Measurements from ENCODE around the gene MEST.

MEST gene

GRCh38 chr7:130454959-130455358, 36.9 kb upstream of the MEST start:
- TF ChIP-seq EZH2 (IDR thresholded peaks at IDR 0.05; ENCODE audit: borderline replicate concordance, low read depth, low read length, severe bottlenecking) (no peak), CTCF (IDR thresholded peaks at IDR 0.05; ENCODE audit: borderline replicate concordance, extremely low read depth, low read length, poor library complexity, severe bottlenecking) (no peak)
- Histone ChIP-seq H3K4me1 (ENCODE audit: insufficient read depth, low read length) (peaks cover 13% of the 10 kb centered on the region), H2AFZ (ENCODE audit: low read depth, low read length) (no peak overlapping the region), H3K4me2 (ENCODE audit: insufficient read depth, low read length) (no peak overlapping the region), H3K4me3 (ENCODE audit: low read depth in 1 of 2, low read length in 2 of 2) (no peak overlapping the region), H3K27me3 (ENCODE audit: insufficient read depth, low read length, poor library complexity) (no peaks in the 10 kb centered on the region), H4K20me1 (ENCODE audit: insufficient read depth, low read length) (no peaks in the 10 kb centered on the region), H3K36me3 (ENCODE audit: insufficient read depth, low read length) (no peaks in the 10 kb centered on the region), H3K79me2 (ENCODE audit: insufficient read depth, low read length) (no peaks in the 10 kb centered on the region), H3K9me3 (ENCODE audit: insufficient read depth, low read length, severe bottlenecking) (peaks cover 12% of the 10 kb centered on the region), H3K27ac (ENCODE audit: low read length) (no peak overlapping the region), H3K9ac (ENCODE audit: low read depth, low read length) (no peak overlapping the region)
- no peak for DNase-seq
- ATAC-seq (ENCODE audit: insufficient read depth, low read depth): no peak

- H3K36me3 ChIP-seq (ENCODE audit: insufficient read depth, low read length): no peaks in the 10 kb centered on the region
- H3K4me1 ChIP-seq (ENCODE audit: insufficient read depth, low read length): peaks cover 13% of the 10 kb centered on the region
- H3K4me3 ChIP-seq (ENCODE audit: low read depth in 1 of 2, low read length in 2 of 2): no peak overlapping the region
- no peaks in the 10 kb centered on the region for H3K79me2 ChIP-seq (ENCODE audit: insufficient read depth, low read length)
- peak overlapping the region; percentile 49; the same call in 1 of the 2 replicates for H3K4me2 ChIP-seq (ENCODE audit: insufficient read depth, low read length)
- H3K9ac ChIP-seq (ENCODE audit: low read depth, low read length): no peak overlapping the region; the same call in 1 of the 2 replicates
- no peaks in the 10 kb centered on the region for H3K27me3 ChIP-seq (ENCODE audit: insufficient read depth, low read length, poor library complexity)
- peaks cover 12% of the 10 kb centered on the region for H3K9me3 ChIP-seq (ENCODE audit: insufficient read depth, low read length, severe bottlenecking)
- no peaks in the 10 kb centered on the region for H4K20me1 ChIP-seq (ENCODE audit: insufficient read depth, low read length)
- H2AFZ ChIP-seq (ENCODE audit: low read depth, low read length): no peak overlapping the region
- DNase-seq (no peak), ATAC-seq (ENCODE audit: insufficient read depth, low read depth) (peak; percentile 94)
- TF ChIP-seq EZH2 (IDR thresholded peaks at IDR 0.05; ENCODE audit: borderline replicate concordance, low read depth, low read length, severe bottlenecking) (no peak), CTCF (IDR thresholded peaks at IDR 0.05; ENCODE audit: borderline replicate concordance, extremely low read depth, low read length, poor library complexity, severe bottlenecking) (no peak)
- H3K27ac ChIP-seq (ENCODE audit: low read length): no peak overlapping the region
Observed at GRCh38 chr7:130458257-130458656, 33.6 kb upstream of the MEST start.

- no peaks in the 10 kb centered on the region for H3K79me2 ChIP-seq (ENCODE audit: insufficient read depth, low read length)
- peaks cover 13% of the 10 kb centered on the region for H3K4me1 ChIP-seq (ENCODE audit: insufficient read depth, low read length)
- H3K27ac ChIP-seq (ENCODE audit: low read length): no peak overlapping the region
- H2AFZ ChIP-seq (ENCODE audit: low read depth, low read length): no peak overlapping the region
- no peaks in the 10 kb centered on the region for H3K27me3 ChIP-seq (ENCODE audit: insufficient read depth, low read length, poor library complexity)
- peaks cover 12% of the 10 kb centered on the region for H3K9me3 ChIP-seq (ENCODE audit: insufficient read depth, low read length, severe bottlenecking)
- ATAC-seq (ENCODE audit: insufficient read depth, low read depth) (no peak), DNase-seq (no peak)
- no peak overlapping the region for H3K9ac ChIP-seq (ENCODE audit: low read depth, low read length)
- no peaks in the 10 kb centered on the region for H3K36me3 ChIP-seq (ENCODE audit: insufficient read depth, low read length)
- no peak overlapping the region for H3K4me2 ChIP-seq (ENCODE audit: insufficient read depth, low read length)
- H3K4me3 ChIP-seq (ENCODE audit: low read depth in 1 of 2, low read length in 2 of 2): no peak overlapping the region
- H4K20me1 ChIP-seq (ENCODE audit: insufficient read depth, low read length): no peaks in the 10 kb centered on the region
- no peak for TF ChIP-seq EZH2 (IDR thresholded peaks at IDR 0.05; ENCODE audit: borderline replicate concordance, low read depth, low read length, severe bottlenecking)
- TF ChIP-seq CTCF (IDR thresholded peaks at IDR 0.05; ENCODE audit: borderline replicate concordance, extremely low read depth, low read length, poor library complexity, severe bottlenecking): no peak
Observed at GRCh38 chr7:130461272-130461671, 30.6 kb upstream of the MEST start.

All from DND-41 (cell line).